GM21381 (cell line): ENCODE results near the gene C9orf152.
"Not testable (repeated sequence)": the region's sequence is repeated elsewhere in the genome, so short reads cannot be mapped to it uniquely, and the experiment has no call there.

Experiments used
- ATAC-seq: cut with Tn5 transposase; IDR thresholded peaks from one replicate; pipeline ENCODE4 v1.9.1; 2021; ENCODE audit warnings: mild to moderate bottlenecking, moderate library complexity; ENCODE audit not compliant: unreplicated experiment

C9orf152 gene

GRCh38 chr9:110208031-110208430, at the start of gene C9orf152:
Gene C9orf152 (minus strand): TSS chr9:110208159. CDS start chr9:110207579, 580 bp downstream.
- ATAC-seq = no peak

- ATAC-seq = no peak
Measured at GRCh38 chr9:110257097-110257841, 49.3 kb upstream of the C9orf152 start.

GRCh38 chr9:110256380-110257096, 48.6 kb upstream of the C9orf152 start, which contains the start of gene TXN:
Gene TXN (minus strand): TSS chr9:110256507. CDS start chr9:110256435, 72 bp downstream.
- ATAC-seq = peak; percentile 66

GRCh38 chr9:110255463-110256379, 47.8 kb upstream of the C9orf152 start:
- ATAC-seq = peak; percentile 19

- ATAC-seq = no peak
Measured at GRCh38 chr9:110255034-110255462, 47.1 kb upstream of the C9orf152 start.

GRCh38 chr9:110254500-110254899, 46.5 kb upstream of the C9orf152 start:
- no peak for ATAC-seq

GRCh38 chr9:110252509-110253139, 44.7 kb upstream of the C9orf152 start:
- no peak for ATAC-seq

- not testable (repeated sequence) for ATAC-seq
Measured at GRCh38 chr9:110251770-110252169, 43.8 kb upstream of the C9orf152 start.

GRCh38 chr9:110251212-110251611, 43.3 kb upstream of the C9orf152 start:
- ATAC-seq = no peak

GRCh38 chr9:110249603-110250002, 41.6 kb upstream of the C9orf152 start:
- ATAC-seq = no peak

- ATAC-seq = no peak
Measured at GRCh38 chr9:110248361-110248760, 40.4 kb upstream of the C9orf152 start.

- no peak for ATAC-seq
Measured at GRCh38 chr9:110246214-110246613, 38.3 kb upstream of the C9orf152 start.

GRCh38 chr9:110244616-110245015, 36.7 kb upstream of the C9orf152 start:
- no peak for ATAC-seq

- no peak for ATAC-seq
Measured at GRCh38 chr9:110241858-110242321, 33.9 kb upstream of the C9orf152 start.

GRCh38 chr9:110241260-110241857, 33.4 kb upstream of the C9orf152 start:
- no peak for ATAC-seq

GRCh38 chr9:110240198-110240597, 32.2 kb upstream of the C9orf152 start:
- no peak for ATAC-seq

GRCh38 chr9:110228321-110228720, 20.4 kb upstream of the C9orf152 start:
- no peak for ATAC-seq

- ATAC-seq = no peak
Measured at GRCh38 chr9:110224583-110224982, 16.6 kb upstream of the C9orf152 start.

- ATAC-seq = no peak
Measured at GRCh38 chr9:110220809-110221208, 12.8 kb upstream of the C9orf152 start.

GRCh38 chr9:110217656-110218099, 9.7 kb upstream of the C9orf152 start:
- no peak for ATAC-seq
